H1 (cell line): Measurements from ENCODE around the gene RPS6KC1. TPM values are rescaled to one million over a fixed set of nuclear protein-coding genes. Genes with fewer than 3 reads are reported as not detected.

Experiments used
- BACH1 ChIP-seq: IDR thresholded peaks from 2 replicates; pipeline ENCODE4 v1.6.1; 2012; ENCODE audit warnings: low read length, improper control_type of control experiment
- CEBPB ChIP-seq: IDR thresholded peaks from 2 replicates; pipeline ENCODE4 v1.6.1; 2012; ENCODE audit warnings: low read depth, low read length
- CHD7 ChIP-seq: fragments of 300-600 bp; sonication (generic); IDR thresholded peaks from 2 replicates; pipeline ENCODE4 v1.7.1; 2012; ENCODE audit warnings: low read length, moderate library complexity, mild to moderate bottlenecking, inconsistent platforms; ENCODE audit not compliant: insufficient replicate concordance
- EP300 ChIP-seq, 2 experiments: IDR thresholded peaks; 1 replicate in 1 of 2; 2 replicates in 1 of 2; pipeline ENCODE4 v1.6.1; 2011 to 2012; ENCODE audit warnings: low read depth in 2 of 2, low read length in 2 of 2, mild to moderate bottlenecking in 2 of 2, borderline replicate concordance in 1 of 2, inconsistent platforms in 1 of 2, moderate library complexity in 1 of 2
- HDAC2 ChIP-seq, 2 experiments: fragments of 300-600 bp in 1 of 2; sonication (generic) in 1 of 2; IDR thresholded peaks; 2 replicates each; pipeline ENCODE4 v1.6.1; 2011 to 2012; ENCODE audit warnings: low read depth in 2 of 2, low read length in 2 of 2, mild to moderate bottlenecking in 2 of 2, moderate library complexity in 2 of 2, borderline replicate concordance in 1 of 2, inconsistent platforms in 1 of 2
- HDAC6 ChIP-seq: IDR thresholded peaks from one replicate; pipeline ENCODE4 v1.7.1; 2012; ENCODE audit warnings: low read depth, mild to moderate bottlenecking, inconsistent platforms, low read length, moderate library complexity
- PHF8 ChIP-seq: fragments of 200-600 bp; sonication (generic); conservative IDR thresholded peaks from 2 replicates; pipeline ENCODE4 v1.7.1; 2012; ENCODE audit warnings: low read depth, mild to moderate bottlenecking, inconsistent platforms, low read length, moderate library complexity
- RFX5 ChIP-seq: IDR thresholded peaks from 2 replicates; pipeline ENCODE4 v1.6.1; 2011; ENCODE audit warnings: low read depth, low read length, improper control_type of control experiment, borderline replicate concordance
- TEAD4 ChIP-seq: IDR thresholded peaks from 2 replicates; pipeline ENCODE4 v1.6.1; 2012; ENCODE audit warnings: low read depth, low read length, inconsistent platforms, mixed read lengths
- polyA plus RNA-seq, 7 experiments: library from polyadenylated mRNA; depleted of rRNA in 3 of 7; stranded (reverse) in 5 of 7; unstranded in 2 of 7; fragments of >200 nt in 5 of 7; fragments of 200-250 nt in 2 of 7; gene quantifications; 1 replicate in 5 of 7; 2 replicates in 1 of 7; 4 replicates in 1 of 7; pipeline versions ENCODE4 v1.2.1 to v1.2.3, GENCODE V29; 2011 to 2013; ENCODE audit warnings: missing spikeins in 2 of 7, mixed read lengths in 2 of 7
- total RNA-seq: library from RNA; stranded (reverse); fragmentation: NEBNext Ultra II Directional; extraction: Animal tissue kit (Norgen Biotek cat#: 25700); gene quantifications from 2 replicates; pipeline ENCODE4 v1.2.1, GENCODE V29; 2021

The RPS6KC1 gene
- total and polyA plus RNA-seq, 2 of the 8 experiments (the other 6 are each of a cell fraction or from before 2014, with no cell fraction given), result 4.9 to 17.6 TPM

GRCh38 chr1:213015099-213016050 lies 35.7 kb upstream of the RPS6KC1 start, which contains the start of gene ANGEL2 (continued):
- TF ChIP-seq EP300 (IDR thresholded peaks at IDR 0.05; ENCODE audit: borderline replicate concordance in 1 of 2, low read depth in 2 of 2, low read length in 2 of 2) (no peak), PHF8 (peak; percentile 83), HDAC2 (IDR thresholded peaks at IDR 0.05; ENCODE audit: borderline replicate concordance in 1 of 2, low read depth in 2 of 2, low read length in 2 of 2) (0 out of 4 replicates have a peak, but pooled peaks of 1 of the 2 experiments have one; percentile 55), RFX5 (no peak), BACH1 (no peak), CEBPB (0 out of 2 replicates have a peak, but pooled peaks have one; percentile 9), CHD7 (no peak), TEAD4 (peak; percentile 91), HDAC6 (no peak)
